HCEC 1CT (cell line): ENCODE data around the gene SERPINB6.
"Not testable (repeated sequence)": the region's sequence is repeated elsewhere in the genome, so short reads cannot be mapped to it uniquely, and the experiment has no call there.

Experiments used
- DNase-seq: peaks from one replicate; pipeline ENCODE4 v3.0.0-alpha.2; 2017

Gene SERPINB6

GRCh38 chr6:2971420-2972218 is at the start of gene SERPINB6:
Gene SERPINB6, minus strand, starts transcription at chr6:2971567. Its CDS starts 12,235 bp downstream, at chr6:2959332.
- DNase-seq, result peak; percentile 61

- no peak for DNase-seq
These were observed 48.5 kb upstream of the SERPINB6 start for GRCh38 chr6:3019749-3020320.

GRCh38 chr6:3019065-3019464 is 47.7 kb upstream of the SERPINB6 start:
- DNase-seq, result no peak

GRCh38 chr6:3017304-3017703 is 45.9 kb upstream of the SERPINB6 start:
- DNase-seq, result no peak

- no peak for DNase-seq
These were observed 45.3 kb upstream of the SERPINB6 start for GRCh38 chr6:3016473-3017280.

GRCh38 chr6:3015144-3015543 is 43.8 kb upstream of the SERPINB6 start:
- DNase-seq, result no peak

GRCh38 chr6:3014675-3015066 is 43.3 kb upstream of the SERPINB6 start:
- DNase-seq, result no peak

GRCh38 chr6:3013901-3014674 is 42.7 kb upstream of the SERPINB6 start:
- DNase-seq, result no peak

GRCh38 chr6:3013486-3013885 is 42.1 kb upstream of the SERPINB6 start:
- DNase-seq, result peak; percentile 9

GRCh38 chr6:3011592-3011991 is 40.2 kb upstream of the SERPINB6 start:
- no peak for DNase-seq

- no peak for DNase-seq
These were observed 39.8 kb upstream of the SERPINB6 start for GRCh38 chr6:3011158-3011557.

GRCh38 chr6:3009930-3010329 is 38.6 kb upstream of the SERPINB6 start:
- no peak for DNase-seq

- not testable (repeated sequence) for DNase-seq
These were observed 37.4 kb upstream of the SERPINB6 start for GRCh38 chr6:3008712-3009265.

- DNase-seq, result no peak
These were observed 36.2 kb upstream of the SERPINB6 start for GRCh38 chr6:3007571-3007970.

- DNase-seq, result no peak
These were observed 35.1 kb upstream of the SERPINB6 start for GRCh38 chr6:3006476-3006875.

GRCh38 chr6:3005874-3006273 is 34.5 kb upstream of the SERPINB6 start:
- no peak for DNase-seq

GRCh38 chr6:3005077-3005476 is 33.7 kb upstream of the SERPINB6 start:
- DNase-seq, result no peak

GRCh38 chr6:3003226-3003625 is 31.9 kb upstream of the SERPINB6 start:
- not testable (repeated sequence) for DNase-seq

GRCh38 chr6:3001773-3002293 is 30.5 kb upstream of the SERPINB6 start:
- peak; percentile 87 for DNase-seq

GRCh38 chr6:3001146-3001772 is 29.9 kb upstream of the SERPINB6 start:
- no peak for DNase-seq

- DNase-seq, result peak; percentile 82
These were observed 28.5 kb upstream of the SERPINB6 start, which contains the start of gene NQO2 for GRCh38 chr6:2999618-3000557. Gene NQO2, plus strand, starts transcription at chr6:2999894. Its CDS starts 6,659 bp downstream, at chr6:3006553.
